Measurements from ENCODE around the gene HJV.

HJV gene

DNA sequence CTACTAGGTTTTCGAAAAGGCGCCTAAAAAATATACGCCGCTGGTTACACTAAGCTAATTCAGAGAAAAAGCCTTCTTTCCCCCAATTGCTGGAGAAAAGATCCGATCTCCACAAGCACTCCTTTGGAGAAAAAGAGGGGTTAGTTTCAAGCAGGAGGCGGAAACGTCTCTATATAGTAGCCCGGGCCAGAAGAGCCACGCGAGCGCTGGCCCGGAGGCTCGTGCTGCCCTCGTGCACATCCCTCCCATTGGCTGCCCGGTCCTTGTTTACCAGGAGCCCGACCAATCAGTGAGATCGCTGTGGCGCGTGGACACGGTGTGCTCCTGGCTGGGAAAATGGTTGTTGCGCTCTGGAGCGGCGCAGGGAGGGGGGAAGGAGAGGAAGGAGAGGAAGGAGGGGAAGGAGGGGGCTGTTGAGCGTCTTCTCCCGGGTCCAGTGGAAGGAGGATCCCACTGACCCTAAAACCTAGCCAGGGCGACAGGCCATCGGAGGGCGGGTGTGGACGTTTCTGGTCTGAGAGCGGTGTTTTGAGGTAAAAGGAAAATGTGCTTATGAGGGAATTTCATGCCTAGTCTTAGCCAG, 25.0 kb downstream of the HJV start, which contains the start of gene TXNIP (continued):
- TF ChIP-seq ZBTB10 (tag by site-specific recombination; IDR thresholded peaks at IDR 0.05) = no peak
- peak; percentile 66; the same call in 1 of the 2 replicates for TF ChIP-seq ZNF335 (tag by site-specific recombination; conservative IDR thresholded peaks at IDR 0.05)
- TF ChIP-seq ZNF571 (tag by site-specific recombination; IDR thresholded peaks at IDR 0.05) = no peak
- TF ChIP-seq ZNF473 (tag by site-specific recombination; IDR thresholded peaks at IDR 0.05) = no peak
- TF ChIP-seq ZNF292 (tag by site-specific recombination; IDR thresholded peaks at IDR 0.05; ENCODE audit: borderline replicate concordance, low read depth) = no peak
- TF ChIP-seq, protein P1, sequence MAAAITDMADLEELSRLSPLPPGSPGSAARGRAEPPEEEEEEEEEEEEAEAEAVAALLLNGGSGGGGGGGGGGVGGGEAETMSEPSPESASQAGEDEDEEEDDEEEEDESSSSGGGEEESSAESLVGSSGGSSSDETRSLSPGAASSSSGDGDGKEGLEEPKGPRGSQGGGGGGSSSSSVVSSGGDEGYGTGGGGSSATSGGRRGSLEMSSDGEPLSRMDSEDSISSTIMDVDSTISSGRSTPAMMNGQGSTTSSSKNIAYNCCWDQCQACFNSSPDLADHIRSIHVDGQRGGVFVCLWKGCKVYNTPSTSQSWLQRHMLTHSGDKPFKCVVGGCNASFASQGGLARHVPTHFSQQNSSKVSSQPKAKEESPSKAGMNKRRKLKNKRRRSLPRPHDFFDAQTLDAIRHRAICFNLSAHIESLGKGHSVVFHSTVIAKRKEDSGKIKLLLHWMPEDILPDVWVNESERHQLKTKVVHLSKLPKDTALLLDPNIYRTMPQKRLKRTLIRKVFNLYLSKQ (tag by site-specific recombination; IDR thresholded peaks at IDR 0.05; ENCODE audit: borderline replicate concordance) = no peak
- TF ChIP-seq KLF10 (tag by site-specific recombination; IDR thresholded peaks at IDR 0.05) = peak; percentile 49; the same call in 1 of the 2 replicates
- no peak for TF ChIP-seq ZNF157 (tag by site-specific recombination; IDR thresholded peaks at IDR 0.05)
- TF ChIP-seq ZFP69B (tag by site-specific recombination; IDR thresholded peaks at IDR 0.05) = 0 out of 2 replicates have a peak, but pooled peaks have one; percentile 24
- TF ChIP-seq ZNF175 (tag by site-specific recombination; IDR thresholded peaks at IDR 0.05) = no peak
- no peak for TF ChIP-seq ZNF792 (tag by site-specific recombination; IDR thresholded peaks at IDR 0.05)
- TF ChIP-seq IKZF3 (tag by site-specific recombination; IDR thresholded peaks at IDR 0.05) = peak; percentile 99
- TF ChIP-seq ZEB2 (tag by site-specific recombination; IDR thresholded peaks at IDR 0.05) = peak; percentile 84
- TF ChIP-seq ZNF19 (tag by site-specific recombination; IDR thresholded peaks at IDR 0.05; ENCODE audit: low read depth) = no peak
- peak; percentile 66 for TF ChIP-seq ZNF692 (tag by site-specific recombination; IDR thresholded peaks at IDR 0.05)
- TF ChIP-seq ZNF555 (tag by site-specific recombination; conservative IDR thresholded peaks at IDR 0.05) = no peak
- peak; percentile 95 for TF ChIP-seq ZXDB (tag by site-specific recombination; IDR thresholded peaks at IDR 0.05)
- TF ChIP-seq ZNF776 (tag by site-specific recombination; IDR thresholded peaks at IDR 0.05; ENCODE audit: borderline replicate concordance) = no peak

DNA sequence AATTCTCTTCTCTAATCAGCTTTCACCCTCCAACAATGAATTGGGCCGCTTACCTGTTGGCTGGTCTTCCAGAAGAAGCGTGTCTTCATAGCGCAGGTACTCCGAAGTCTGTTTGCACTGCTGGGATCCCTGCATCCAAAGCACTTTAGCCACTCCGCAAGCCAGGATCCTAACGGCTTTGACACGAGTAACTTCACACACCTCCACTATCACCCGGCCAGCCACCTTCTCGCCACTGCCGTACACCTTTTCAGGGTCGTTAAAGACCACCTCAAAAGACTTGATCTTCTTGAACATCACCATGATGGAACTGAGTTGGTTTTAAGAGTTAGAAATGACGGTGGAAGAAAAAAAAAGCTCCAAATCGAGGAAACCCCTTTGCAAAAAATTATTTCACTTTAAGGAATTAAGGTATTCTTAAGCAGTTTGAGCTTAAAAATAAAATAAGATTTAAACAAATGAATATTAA, 25.5 kb downstream of the HJV start:
- CTCF ChIA-PET = interaction anchor here (0.7 to 7.3 kb wide), 4 partner anchors 8 to 105 kb away, joined by 3 to 80 read pairs (median 6); no protein-coding TSS in a partner anchor
- H3K36me3 ChIP-seq (ENCODE audit: control insufficient read depth in 2 of 2, insufficient read depth in 1 of 2, low read length in 2 of 2) = peaks cover 5 to 30% of the 10 kb centered on the region in 2 experiments; a peak in 2 of 3 replicates
- POLR2A ChIA-PET = interaction anchor here (0.7 to 1.9 kb wide), 2 partner anchors 10 to 32 kb away, joined by 3 to 4 read pairs; partner anchors contain the start of genes ANKRD34A and POLR3GL

More for the DNA sequence above, 25.5 kb downstream of the HJV start:
- peaks cover 12% of the 10 kb centered on the region for H3K4me1 ChIP-seq (ENCODE audit: control insufficient read depth, insufficient read depth, low read length)
- TF ChIP-seq MZF1 (tag by site-specific recombination; IDR thresholded peaks at IDR 0.05; ENCODE audit: borderline replicate concordance) (peak; percentile 53; the same call in 1 of the 2 replicates), ZNF266 (tag by site-specific recombination; IDR thresholded peaks at IDR 0.05; ENCODE audit: low read depth) (no peak), SCRT2 (tag by site-specific recombination; IDR thresholded peaks at IDR 0.05) (peak; percentile 46), ZNF112 (tag by site-specific recombination; IDR thresholded peaks at IDR 0.05) (no peak), ZNF530 (tag by site-specific recombination; IDR thresholded peaks at IDR 0.05; ENCODE audit: low read depth) (no peak), ZNF529 (tag by site-specific recombination; IDR thresholded peaks at IDR 0.05; ENCODE audit: insufficient replicate concordance) (no peak), ZNF366 (tag by site-specific recombination; conservative IDR thresholded peaks at IDR 0.05) (no peak), SCRT1 (tag by site-specific recombination; IDR thresholded peaks at IDR 0.05; ENCODE audit: borderline replicate concordance) (peak; percentile 39; the same call in 1 of the 2 replicates)
- TF ChIP-seq, protein P2, sequence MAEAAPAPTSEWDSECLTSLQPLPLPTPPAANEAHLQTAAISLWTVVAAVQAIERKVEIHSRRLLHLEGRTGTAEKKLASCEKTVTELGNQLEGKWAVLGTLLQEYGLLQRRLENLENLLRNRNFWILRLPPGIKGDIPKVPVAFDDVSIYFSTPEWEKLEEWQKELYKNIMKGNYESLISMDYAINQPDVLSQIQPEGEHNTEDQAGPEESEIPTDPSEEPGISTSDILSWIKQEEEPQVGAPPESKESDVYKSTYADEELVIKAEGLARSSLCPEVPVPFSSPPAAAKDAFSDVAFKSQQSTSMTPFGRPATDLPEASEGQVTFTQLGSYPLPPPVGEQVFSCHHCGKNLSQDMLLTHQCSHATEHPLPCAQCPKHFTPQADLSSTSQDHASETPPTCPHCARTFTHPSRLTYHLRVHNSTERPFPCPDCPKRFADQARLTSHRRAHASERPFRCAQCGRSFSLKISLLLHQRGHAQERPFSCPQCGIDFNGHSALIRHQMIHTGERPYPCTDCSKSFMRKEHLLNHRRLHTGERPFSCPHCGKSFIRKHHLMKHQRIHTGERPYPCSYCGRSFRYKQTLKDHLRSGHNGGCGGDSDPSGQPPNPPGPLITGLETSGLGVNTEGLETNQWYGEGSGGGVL (tag by site-specific recombination; IDR thresholded peaks at IDR 0.05) = no peak
- no peaks in the 10 kb centered on the region for H3K9me3 ChIP-seq (ENCODE audit: control insufficient read depth, insufficient read depth, low read depth, low read length)
- peak overlapping the region; percentile 42; the same call in 1 of the 2 replicates for H3K27ac ChIP-seq (ENCODE audit: extremely low read depth, low read depth, low read length)
- peak overlapping the region; percentile 85 for H3K4me3 ChIP-seq (ENCODE audit: low read depth, low read length)
